COLO829 (cell line): ENCODE data around the gene NSA2.
A peak's percentile ranks its signal among the peaks of the same experiment; 100 is the strongest.
"Not testable (repeated sequence)": the region's sequence is repeated elsewhere in the genome, so short reads cannot be mapped to it uniquely, and the experiment has no call there.

Source experiments
- DNase-seq: peaks from one replicate; pipeline ENCODE4 v3.0.0; 2012; ENCODE audit warnings: low spot score

Gene NSA2

GRCh38 chr5:74766849-74767578 lies at the start of gene NSA2, which contains the start of gene GFM2:
Gene NSA2 (plus strand): TSS chr5:74767249. CDS start chr5:74767361, 112 bp downstream.
Gene GFM2 (minus strand): TSS chr5:74767117. CDS start chr5:74763742, 3,375 bp downstream.
- DNase-seq = peak; percentile 64

DNA sequence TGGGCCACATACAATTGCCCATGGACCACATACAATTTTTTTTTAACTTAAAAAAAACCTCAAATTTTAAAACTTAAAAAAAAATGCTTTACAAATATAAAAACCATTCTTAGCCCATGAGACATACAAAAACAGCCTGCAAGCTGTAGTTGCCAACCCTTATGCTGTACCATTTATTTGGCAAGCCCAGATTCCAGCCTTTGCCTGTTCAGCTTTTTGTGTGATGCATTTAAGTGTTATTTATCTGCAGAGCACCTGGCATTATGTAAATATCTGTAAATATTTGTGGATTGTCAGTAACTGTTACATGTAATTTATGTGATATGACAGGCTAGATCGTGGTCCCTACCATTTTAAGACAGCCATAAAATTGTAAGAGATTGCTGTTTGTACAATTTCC lies 49.5 kb upstream of the NSA2 start:
- DNase-seq = no peak

GRCh38 chr5:74722271-74722670 lies 44.8 kb upstream of the NSA2 start:
- DNase-seq = no peak

DNA sequence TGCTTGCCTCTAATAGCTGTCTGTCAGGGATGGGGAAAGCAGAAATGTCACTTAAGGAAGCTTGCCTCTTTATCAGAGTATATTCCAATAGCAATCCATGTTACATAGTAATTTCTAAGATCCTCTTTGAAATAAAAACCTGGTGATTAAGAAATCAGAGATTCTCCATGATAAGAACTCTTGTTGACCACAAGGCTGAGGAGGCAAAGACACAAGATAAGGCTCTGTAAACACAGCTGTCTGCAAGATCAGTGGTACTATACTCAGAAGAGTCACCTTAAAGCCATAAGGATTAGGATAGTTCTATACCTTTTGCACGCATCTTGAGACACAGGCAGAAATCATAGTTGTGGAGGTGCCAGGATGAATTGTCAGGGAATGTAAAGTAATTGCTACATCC lies 41.7 kb upstream of the NSA2 start:
- DNase-seq = no peak

GRCh38 chr5:74736759-74737158 lies 30.3 kb upstream of the NSA2 start:
- no peak for DNase-seq

GRCh38 chr5:74738406-74738805 lies 28.6 kb upstream of the NSA2 start:
- DNase-seq = no peak

DNA sequence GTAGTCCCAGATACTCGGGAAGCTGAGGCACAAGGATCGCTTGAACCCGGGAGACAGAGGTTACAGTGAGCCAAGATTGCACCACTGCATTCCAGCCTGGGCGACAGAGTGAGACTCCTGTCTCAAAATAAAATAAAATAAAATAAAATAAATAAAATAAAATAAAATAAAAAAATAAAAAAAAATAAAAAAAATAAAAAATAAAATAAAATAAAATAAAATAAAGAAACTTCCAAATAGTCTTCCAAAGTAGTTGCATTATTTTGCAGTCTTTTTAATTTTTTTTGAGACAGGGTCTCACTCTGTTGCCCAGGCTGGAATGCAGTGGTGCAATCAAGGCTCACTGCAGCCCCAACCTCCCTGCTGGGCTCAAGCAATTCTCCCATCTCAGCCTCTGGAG lies 18.3 kb upstream of the NSA2 start:
- not testable (repeated sequence) for DNase-seq

DNA sequence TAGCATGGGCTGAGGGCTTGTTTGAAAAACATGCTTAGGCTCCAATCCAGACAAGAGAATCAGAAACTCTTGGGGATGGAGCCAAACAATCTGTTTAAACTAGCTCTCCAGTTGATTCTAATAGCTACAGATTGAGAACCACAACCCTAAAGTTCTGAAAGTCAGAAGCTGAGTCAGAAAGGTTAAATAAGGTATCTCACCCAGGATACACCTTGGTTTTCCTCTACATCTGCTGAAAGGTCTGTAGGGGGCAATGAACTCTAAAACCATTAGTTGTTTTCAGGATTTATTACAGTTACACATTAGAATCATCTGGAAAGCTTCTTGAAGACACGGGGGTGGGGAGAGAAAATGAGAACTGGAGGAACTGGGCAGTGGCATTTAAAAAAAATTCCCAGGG lies 5.8 kb upstream of the NSA2 start:
- no peak for DNase-seq

DNA sequence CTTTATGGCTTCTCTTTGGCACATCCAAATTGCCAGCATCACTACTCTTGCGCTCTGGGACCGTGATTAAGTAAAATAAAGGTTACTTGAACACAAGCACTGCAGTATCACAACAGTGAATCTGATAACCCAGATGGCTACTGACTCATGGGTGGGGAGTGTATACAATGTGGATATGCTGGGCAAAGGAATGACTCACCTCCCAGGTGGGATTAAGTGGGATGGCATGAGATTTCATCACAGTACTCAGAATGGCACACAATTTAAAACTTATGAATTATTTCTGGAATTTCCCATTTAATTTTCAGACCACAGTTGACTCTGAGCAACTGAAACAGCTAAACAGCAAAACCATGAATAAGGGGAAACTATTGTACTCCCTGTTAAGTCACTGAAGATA lies 4.5 kb upstream of the NSA2 start:
- peak; percentile 3 for DNase-seq

DNA sequence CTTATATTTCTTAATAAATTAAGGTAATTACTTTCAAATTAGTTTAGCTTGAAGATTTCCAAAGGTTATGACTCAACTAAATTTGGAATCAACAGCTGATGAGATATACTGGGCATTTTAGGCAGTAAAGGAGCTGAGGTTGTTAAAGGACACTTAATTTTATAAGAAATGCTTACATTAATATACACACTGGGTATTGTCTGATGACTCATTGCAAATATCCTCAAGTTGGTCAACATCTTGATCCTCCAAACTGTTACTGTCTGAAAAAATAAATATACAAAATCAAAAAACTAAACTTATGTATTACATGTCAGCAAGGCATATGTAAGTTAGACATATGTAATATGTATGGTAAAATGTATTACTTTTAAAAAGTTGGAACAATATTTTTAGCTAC lies 3.5 kb upstream of the NSA2 start:
- DNase-seq = no peak

DNA sequence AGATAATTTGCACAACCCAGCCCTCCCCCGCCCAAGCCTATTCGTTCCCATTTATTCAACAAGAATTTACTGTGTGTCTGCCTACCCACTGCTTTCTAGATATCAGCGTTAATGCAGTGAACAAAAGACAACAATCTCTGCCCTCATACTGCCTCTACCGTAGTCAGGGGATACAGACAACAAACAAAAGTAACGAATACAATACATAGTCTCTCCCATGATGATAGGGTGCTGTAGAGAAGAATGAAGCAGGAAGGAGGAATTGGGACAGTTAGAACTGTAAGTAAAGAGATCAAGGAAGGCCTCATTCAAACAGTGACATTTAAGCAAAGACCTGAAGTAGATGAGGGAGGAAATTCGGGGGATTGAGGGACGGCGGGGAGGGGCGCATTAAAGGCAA lies 1.8 kb upstream of the NSA2 start:
- DNase-seq = peak; percentile 13

- DNase-seq = no peak
These were observed 1.1 kb upstream of the NSA2 start for GRCh38 chr5:74765929-74766328.

- peak; percentile 40 for DNase-seq
These were observed 616 bp upstream of the NSA2 start for GRCh38 chr5:74766418-74766848.

DNA sequence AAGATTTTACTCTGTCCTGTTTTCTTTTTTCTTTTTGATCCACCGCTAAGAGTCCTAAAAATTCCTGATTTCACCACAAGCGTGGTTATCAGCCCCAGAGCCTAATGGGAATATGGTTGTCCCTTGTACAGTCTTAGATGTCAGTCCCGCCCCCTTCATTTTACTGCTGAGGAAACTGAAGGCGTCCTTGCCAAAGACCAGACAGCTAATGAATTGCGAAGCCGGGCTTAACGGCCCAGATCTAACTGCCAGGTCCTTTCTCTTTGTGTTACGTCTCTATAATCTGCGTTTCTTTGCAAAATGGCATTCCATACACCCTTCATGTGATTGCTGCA lies 497 bp downstream of the NSA2 start:
- no peak for DNase-seq

- DNase-seq = no peak
These were observed 5.3 kb downstream of the NSA2 start for GRCh38 chr5:74772359-74772758.

DNA sequence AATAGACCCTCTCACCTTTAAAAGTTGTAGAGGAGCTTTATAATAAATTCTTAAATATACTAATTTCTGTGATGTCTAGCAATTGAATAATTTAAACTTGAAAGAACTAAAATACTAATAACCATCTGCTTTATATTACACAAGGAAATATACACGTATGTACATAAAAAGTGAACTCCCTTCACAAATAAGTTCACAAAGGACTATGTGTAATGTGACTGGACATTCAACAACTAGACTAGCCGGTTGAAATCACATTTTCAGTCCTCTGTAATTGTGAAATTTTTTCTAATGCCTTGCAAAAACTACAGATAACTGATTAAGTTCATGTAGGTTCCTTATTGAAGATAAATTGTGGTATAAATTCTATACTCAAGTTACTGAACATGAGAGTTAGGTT lies 11.6 kb downstream of the NSA2 start:
- DNase-seq = no peak

- no peak for DNase-seq
These were observed 19.8 kb downstream of the NSA2 start for GRCh38 chr5:74786851-74787250.

GRCh38 chr5:74787424-74787823 lies 20.4 kb downstream of the NSA2 start:
- DNase-seq = no peak

- not testable (repeated sequence) for DNase-seq
These were observed 24.6 kb downstream of the NSA2 start for GRCh38 chr5:74791669-74792068.

DNA sequence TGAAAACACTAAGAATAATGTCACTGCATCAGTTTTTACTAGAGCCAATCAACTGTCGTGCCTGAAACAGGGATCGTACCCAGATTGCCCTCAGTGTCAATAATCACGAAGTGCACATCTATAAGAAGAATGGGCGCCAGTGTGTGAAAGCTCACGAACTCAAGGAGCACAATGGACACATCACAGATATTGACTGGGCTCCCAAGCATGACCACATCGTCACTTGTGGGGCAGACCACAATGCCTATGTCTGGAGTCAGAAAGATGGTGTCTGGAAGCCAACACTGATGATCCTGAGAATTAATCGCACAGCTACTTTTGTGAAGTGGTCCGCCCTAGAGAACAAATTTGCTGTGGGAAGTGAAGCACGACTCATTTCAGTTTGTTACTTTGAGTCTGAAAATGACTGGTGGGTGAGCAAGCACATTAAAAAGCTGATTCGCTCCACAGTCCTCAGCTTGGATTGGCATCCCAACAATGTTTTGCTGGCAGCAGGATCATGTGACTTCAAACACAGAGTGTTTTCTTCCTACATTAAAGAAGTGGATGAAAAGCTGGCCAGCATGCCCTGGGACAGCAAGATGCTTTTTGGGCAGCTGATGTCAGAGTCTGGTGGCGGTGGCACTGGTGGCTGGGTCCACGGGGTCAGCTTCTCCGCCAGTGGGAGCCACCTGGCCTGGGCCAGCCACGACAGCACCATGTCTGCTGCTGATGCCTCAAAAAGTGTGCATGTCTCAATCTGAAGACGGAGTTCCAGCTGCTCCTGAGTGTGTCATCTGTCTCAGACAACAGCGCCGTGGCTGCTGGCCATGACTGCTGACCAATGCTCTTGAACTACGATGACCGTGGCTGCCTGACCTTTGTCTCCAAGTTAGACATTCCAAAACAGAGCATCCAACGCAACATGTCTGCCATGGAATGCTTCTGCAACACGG lies 32.2 kb downstream of the NSA2 start:
- no peak for DNase-seq

DNA sequence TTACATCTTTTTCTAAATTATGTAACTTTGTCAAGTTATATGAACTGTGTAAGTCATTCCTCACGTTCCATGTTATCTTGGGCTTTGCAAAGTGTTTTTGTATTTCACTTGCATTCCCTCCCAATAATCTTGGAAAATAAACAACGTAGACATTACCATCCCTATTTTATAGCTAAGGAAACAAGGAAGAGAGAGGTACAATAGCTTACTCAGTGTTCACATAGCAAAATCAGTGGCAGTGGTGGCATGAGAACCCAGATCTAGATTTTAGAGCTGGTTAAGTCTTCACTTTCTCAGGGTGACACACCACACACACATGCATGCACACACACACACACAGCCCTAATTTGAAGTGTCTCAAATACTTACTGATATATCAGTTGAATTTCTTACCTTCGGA lies 34.1 kb downstream of the NSA2 start:
- DNase-seq = no peak

- no peak for DNase-seq
These were observed 34.9 kb downstream of the NSA2 start for GRCh38 chr5:74801941-74802340.

- DNase-seq = no peak
These were observed 43.9 kb downstream of the NSA2 start for GRCh38 chr5:74810915-74811314.
